Psoas muscle (tissue), 8 donors: Measurements from ENCODE around the gene NIPAL1. TPM values are rescaled to one million over a fixed set of nuclear protein-coding genes. Genes with fewer than 3 reads are reported as not detected.

Experiments
- ATAC-seq, 4 donors: fragments of 200-7000 bp; cut with Tn5 transposase; one replicate each; pipeline ENCODE4 v1.9.1; 2020; ENCODE audit warnings: moderate library complexity in 3 of 4, mild to moderate bottlenecking in 2 of 4
- DNase-seq, 2 donors: peaks; one replicate each; pipeline ENCODE4 v3.0.0-alpha.2; 2020
- H3K27ac ChIP-seq: fragments of 200-600 bp; one replicate; pipeline ENCODE4 v1.8.0; 2022
- H3K27me3 ChIP-seq, 3 donors: fragments of 200-600 bp in 1 of 3; one replicate each; pipeline versions ENCODE4 v1.6.1 to v1.8.0; 2013 to 2022; ENCODE audit warnings: low read length in 2 of 3, mild to moderate bottlenecking in 2 of 3, moderate library complexity in 1 of 3; ENCODE audit not compliant: insufficient read depth in 3 of 3
- H3K36me3 ChIP-seq, 2 donors: fragments of 200-600 bp in 1 of 2; one replicate each; pipeline versions ENCODE4 v1.6.1 to v1.8.0; 2013 to 2022; ENCODE audit warnings: low read depth in 1 of 2, mild to moderate bottlenecking in 1 of 2, moderate library complexity in 1 of 2; ENCODE audit not compliant: insufficient read depth in 1 of 2
- H3K4me1 ChIP-seq: fragments of 200-600 bp; one replicate; pipeline ENCODE4 v1.8.0; 2022
- H3K4me3 ChIP-seq: fragments of 200-600 bp; one replicate; pipeline ENCODE4 v1.8.0; 2022; ENCODE audit warnings: mild to moderate bottlenecking
- H3K9me3 ChIP-seq: fragments of 200-600 bp; one replicate; pipeline ENCODE4 v1.8.0; 2022
- whole genome bisulfite sequencing, 3 donors: extraction: QIAGEN DNeasy Blood & Tissue Kit; methylation state at CpG; one replicate each; pipeline versions ENCODE4 v1.1.6 to v1.1.7; 2013; 5-methylcytosine and 5-hydroxymethylcytosine counted together
- intact Hi-C, 2 donors: fragments of 100-400 bp; cut with DNase I; formaldehyde crosslinking; loops; one replicate each; pipeline versions ENCODE4 v1.11.0 to v1.14.2; 2022
- polyA plus RNA-seq, 3 donors: library from polyadenylated mRNA; stranded (reverse); fragments of 200-250 nt; gene quantifications; one replicate each; pipeline ENCODE4 v1.2.3, GENCODE V29; 2013
- total RNA-seq, 4 donors: library from RNA; stranded (reverse); fragmentation: NEBNext Ultra II Directional in 2 of 4; extraction: Animal tissue kit (Norgen Biotek cat#: 25700) in 2 of 4; gene quantifications; one replicate each; pipeline versions ENCODE4 v1.2.1 to v1.2.4, GENCODE V29; 2021 to 2023
- TF ChIP-seq, protein P1 (sequence below): fragments of 200-600 bp; IDR thresholded peaks from one replicate; pipeline ENCODE4 v1.8.0; 2022; ENCODE audit warnings: antibody characterized with exemption
- donor health status: healthy with polysubstance abuse.
- donor health status: DM: no; HTN: no; CAD: no; lungs with moderate emphysema.
- donor health status: Bipolar disorder and iron deficiency.
- donor health status: healthy.
- donor health status: DM: yes; HTN: yes; CAD: no.
- donor health status: DM: no; HTN: no; CAD: no.
- donor health status: DM: no; HTN: no; CAD: no.
- donor health status: DM: yes; HTN: yes; CAD: no.

The NIPAL1 gene
- total and polyA plus RNA-seq, 7 donors: 0.41 to 2.3 (median 0.79) TPM

DNA sequence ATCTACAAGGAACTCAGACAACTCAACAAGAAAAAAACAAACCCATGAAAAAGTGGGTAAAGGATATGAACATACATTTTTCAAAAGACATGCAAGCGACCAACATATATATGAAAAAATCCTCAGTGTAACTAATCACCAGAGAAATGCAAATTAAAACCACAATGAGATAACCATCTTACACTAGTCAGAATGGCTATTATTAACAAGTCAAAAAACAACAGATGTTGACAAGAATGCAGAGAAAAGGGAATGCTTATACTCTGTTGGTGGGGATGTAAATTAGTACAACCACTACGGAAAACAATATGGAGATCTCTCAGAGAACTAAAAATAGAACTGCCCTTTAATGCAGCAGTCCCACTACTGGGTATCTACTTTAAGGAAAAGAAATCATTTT is 12.1 kb downstream of the NIPAL1 start:
- Histone ChIP-seq H3K36me3 (no peaks in the 10 kb centered on the region), H3K27me3 (no peaks in the 10 kb centered on the region), H3K4me1 (peaks cover 14% of the 10 kb centered on the region), H3K9me3 (no peaks in the 10 kb centered on the region), H3K4me3 (no peak overlapping the region), H3K27ac (no peak overlapping the region)
- no peak for ATAC-seq
- 28 to 48% (median 40%) methylated on average over 2 of the region's 2 CpGs for WGBS, 3 donors
- no peak for DNase-seq
- TF ChIP-seq, protein P1, sequence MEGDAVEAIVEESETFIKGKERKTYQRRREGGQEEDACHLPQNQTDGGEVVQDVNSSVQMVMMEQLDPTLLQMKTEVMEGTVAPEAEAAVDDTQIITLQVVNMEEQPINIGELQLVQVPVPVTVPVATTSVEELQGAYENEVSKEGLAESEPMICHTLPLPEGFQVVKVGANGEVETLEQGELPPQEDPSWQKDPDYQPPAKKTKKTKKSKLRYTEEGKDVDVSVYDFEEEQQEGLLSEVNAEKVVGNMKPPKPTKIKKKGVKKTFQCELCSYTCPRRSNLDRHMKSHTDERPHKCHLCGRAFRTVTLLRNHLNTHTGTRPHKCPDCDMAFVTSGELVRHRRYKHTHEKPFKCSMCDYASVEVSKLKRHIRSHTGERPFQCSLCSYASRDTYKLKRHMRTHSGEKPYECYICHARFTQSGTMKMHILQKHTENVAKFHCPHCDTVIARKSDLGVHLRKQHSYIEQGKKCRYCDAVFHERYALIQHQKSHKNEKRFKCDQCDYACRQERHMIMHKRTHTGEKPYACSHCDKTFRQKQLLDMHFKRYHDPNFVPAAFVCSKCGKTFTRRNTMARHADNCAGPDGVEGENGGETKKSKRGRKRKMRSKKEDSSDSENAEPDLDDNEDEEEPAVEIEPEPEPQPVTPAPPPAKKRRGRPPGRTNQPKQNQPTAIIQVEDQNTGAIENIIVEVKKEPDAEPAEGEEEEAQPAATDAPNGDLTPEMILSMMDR: no peak
- intact Hi-C loops: no loop called here

DNA sequence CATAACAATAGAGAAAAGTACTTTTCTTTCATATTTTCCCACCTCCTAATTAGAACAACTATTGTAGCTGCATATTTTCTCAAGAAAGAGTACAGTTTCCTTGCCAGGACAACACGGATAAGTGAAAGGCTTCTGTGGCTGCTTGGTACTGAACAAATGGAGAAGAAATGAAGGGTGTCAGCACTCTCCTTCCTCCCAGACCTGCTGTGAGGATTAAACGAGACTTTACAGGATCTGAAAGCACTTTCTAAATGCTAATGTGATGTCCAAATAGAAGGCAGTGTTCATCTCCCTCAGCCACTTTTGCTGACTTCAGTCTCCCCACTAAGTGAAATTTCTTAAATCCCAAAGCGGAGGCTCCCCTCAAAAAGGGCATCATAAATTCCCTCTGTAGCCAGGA is 13.9 kb downstream of the NIPAL1 start:
- no peaks in the 10 kb centered on the region for H3K36me3 ChIP-seq
- peaks cover 14% of the 10 kb centered on the region for H3K4me1 ChIP-seq
- TF ChIP-seq, protein P1: no peak
- 37 to 40% (median 38%) methylated on average over 3 of the region's 3 CpGs for WGBS, 3 donors
- no peak overlapping the region for H3K27ac ChIP-seq
- no peak for ATAC-seq
- no peaks in the 10 kb centered on the region for H3K9me3 ChIP-seq
- H3K27me3 ChIP-seq: no peaks in the 10 kb centered on the region
- no peak for DNase-seq
- H3K4me3 ChIP-seq: no peak overlapping the region
- intact Hi-C loops: no loop called here

DNA sequence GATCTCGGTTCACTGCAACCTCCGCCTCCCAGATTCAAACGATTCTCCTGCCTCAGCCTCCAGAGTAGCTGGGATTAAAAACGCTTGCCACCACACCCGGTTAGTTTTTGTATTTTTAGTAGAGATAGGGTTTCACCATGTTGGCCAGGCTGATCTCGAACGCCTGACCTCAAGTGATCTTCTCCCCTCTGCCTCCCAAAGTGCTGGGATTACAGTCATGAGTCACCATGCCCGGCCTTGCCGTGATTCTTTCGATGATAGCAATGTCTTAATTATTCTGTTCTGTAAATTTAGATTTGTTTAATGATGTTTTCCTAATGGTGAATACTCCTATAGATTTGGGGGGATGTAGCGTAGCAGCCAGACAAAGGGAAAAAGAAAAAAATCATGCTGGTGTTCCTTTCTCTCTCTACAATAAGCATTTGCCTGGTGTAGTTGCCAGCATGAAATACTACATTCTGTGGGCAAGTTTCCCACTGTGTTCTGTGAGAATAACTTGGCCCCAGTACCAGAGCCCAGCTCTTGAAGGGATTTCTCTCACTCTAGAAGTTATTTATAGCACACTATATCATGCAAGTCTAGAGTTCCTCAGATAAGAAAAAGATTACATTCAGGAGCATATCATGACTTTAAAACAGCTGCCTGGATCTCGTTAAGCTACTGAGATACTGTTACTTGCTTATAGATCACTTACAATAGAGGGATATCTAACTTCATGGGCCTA is 15.4 kb downstream of the NIPAL1 start:
- ATAC-seq (peak; percentile 78 to 96 (median 92)), DNase-seq (peak in 1 of 2 donors; percentile 60)
- H3K9me3 ChIP-seq: no peaks in the 10 kb centered on the region
- H3K36me3 ChIP-seq: no peaks in the 10 kb centered on the region
- H3K4me1 ChIP-seq: peaks cover 14% of the 10 kb centered on the region
- TF ChIP-seq, protein P1: no peak
- 32 to 42% (median 35%) methylated on average over 12 of the region's 12 CpGs for WGBS, 3 donors
- intact Hi-C loops: no loop called here
- H3K27ac ChIP-seq: peak overlapping the region; percentile 76
- H3K27me3 ChIP-seq: no peaks in the 10 kb centered on the region
- peak overlapping the region; percentile 35 for H3K4me3 ChIP-seq

DNA sequence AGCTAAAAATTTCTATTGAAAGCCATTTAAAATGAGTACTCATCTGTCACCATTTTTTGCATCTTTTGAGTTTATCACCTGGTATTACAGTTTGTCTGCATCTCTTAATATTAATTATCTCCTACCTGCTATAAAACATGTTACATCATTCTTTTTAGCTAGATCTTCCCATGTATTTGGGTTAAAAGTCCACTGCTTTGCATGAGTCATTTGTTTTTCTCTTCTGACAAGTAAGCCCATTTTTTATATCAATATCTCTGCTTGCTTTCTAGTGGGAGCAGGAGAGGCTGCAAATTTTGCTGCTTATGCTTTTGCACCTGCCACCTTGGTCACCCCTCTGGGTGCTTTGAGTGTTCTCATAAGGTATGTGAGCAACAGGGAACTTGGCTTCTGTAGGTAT is 16.1 kb downstream of the NIPAL1 start:
- DNase-seq (no peak), ATAC-seq (no peak)
- intact Hi-C loops: no loop called here
- Histone ChIP-seq H3K36me3 (no peaks in the 10 kb centered on the region), H3K27me3 (no peaks in the 10 kb centered on the region), H3K27ac (peak overlapping the region; percentile 76), H3K4me1 (peaks cover 14% of the 10 kb centered on the region), H3K9me3 (no peaks in the 10 kb centered on the region), H3K4me3 (no peak overlapping the region)
- TF ChIP-seq, protein P1: no peak

DNA sequence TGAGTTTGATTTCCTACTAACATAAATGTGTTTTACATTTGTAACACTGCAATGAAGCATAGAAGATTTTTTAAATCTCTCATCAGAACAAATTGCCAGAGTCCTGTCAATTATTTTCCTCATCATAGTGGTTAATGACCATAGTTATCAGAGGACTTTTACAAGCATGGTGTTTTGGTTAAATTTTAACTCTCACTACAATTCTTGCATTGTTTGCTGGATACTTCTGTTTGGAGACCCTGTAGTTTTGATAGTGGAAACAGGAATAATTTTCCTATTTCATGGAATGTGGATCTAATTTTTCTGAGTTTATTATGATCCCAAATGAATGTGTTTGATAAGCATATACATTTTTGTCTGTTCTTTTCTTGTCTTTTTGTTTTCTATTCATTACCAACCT is 16.8 kb downstream of the NIPAL1 start:
- no peak for ATAC-seq
- TF ChIP-seq, protein P1: no peak
- intact Hi-C loops: no loop called here
- H3K4me1 ChIP-seq: peaks cover 14% of the 10 kb centered on the region
- no peak overlapping the region for H3K4me3 ChIP-seq
- no peak for DNase-seq
- no peaks in the 10 kb centered on the region for H3K9me3 ChIP-seq
- H3K27ac ChIP-seq: no peak overlapping the region
- H3K27me3 ChIP-seq: no peaks in the 10 kb centered on the region
- no peaks in the 10 kb centered on the region for H3K36me3 ChIP-seq
